Activated CD4-positive, alpha-beta T cell treated with anti-CD3 and anti-CD28 coated beads, Interleukin-2, amount 10 ng/mL, durations not matched to agents 7 days and 5 days (primary cell): Measurements from ENCODE around the gene FARS2. TPM values are rescaled to one million over a fixed set of nuclear protein-coding genes. Genes with fewer than 3 reads are reported as not detected.
A peak's percentile ranks its signal among the peaks of the same experiment; 100 is the strongest.

Experiments
- CTCF ChIA-PET: fragments of 350-600 bp; sonication (Branson Sonifier 250); formaldehyde crosslinking; loops from one replicate; lab custom pipeline; 2021; ENCODE audit warnings: antibody characterized with exemption; lab: Charles Lee
- POLR2A ChIA-PET: fragments of 350-600 bp; sonication (Branson Sonifier 250); formaldehyde crosslinking; loops from one replicate; lab custom pipeline; 2021; ENCODE audit warnings: antibody characterized with exemption; lab: Charles Lee
- DNase-seq: peaks from one replicate; pipeline ENCODE4 v3.0.0-alpha.2; 2020
- H3K27ac Mint-ChIP-seq: one replicate; pipeline ENCODE4 v1.8.0; 2021; ENCODE audit warnings: mild to moderate bottlenecking, moderate library complexity, mixed read lengths
- H3K27me3 Mint-ChIP-seq: one replicate; pipeline ENCODE4 v1.8.0; 2021; ENCODE audit warnings: mixed read lengths
- H3K36me3 Mint-ChIP-seq: one replicate; pipeline ENCODE4 v1.8.0; 2021; ENCODE audit warnings: low read depth, mixed read lengths
- H3K4me1 Mint-ChIP-seq: one replicate; pipeline ENCODE4 v1.8.0; 2021; ENCODE audit warnings: mixed read lengths
- H3K4me3 Mint-ChIP-seq: one replicate; pipeline ENCODE4 v1.8.0; 2021; ENCODE audit warnings: mild to moderate bottlenecking, moderate library complexity, mixed read lengths
- H3K9me3 Mint-ChIP-seq: one replicate; pipeline ENCODE4 v1.8.0; 2021; ENCODE audit warnings: mixed read lengths
- total RNA-seq, 2 experiments: library from RNA; stranded (reverse); gene quantifications; one replicate each; pipeline ENCODE4 v1.2.3, GENCODE V29; 2021

FARS2 gene
- total RNA-seq, 2 experiments from 2014 or later = 17.2 to 17.5 TPM

- H3K27ac Mint-ChIP-seq = no peak overlapping the region
- ChIA-PET CTCF (interaction anchor here (1.5 kb wide), 1 partner anchor 16 kb away, joined by 3 read pairs; no protein-coding TSS in a partner anchor), POLR2A (no interaction called here)
- H3K4me3 Mint-ChIP-seq = no peak overlapping the region
- no peaks in the 10 kb centered on the region for H3K4me1 Mint-ChIP-seq
- no peak for DNase-seq
- no peaks in the 10 kb centered on the region for H3K9me3 Mint-ChIP-seq
- H3K27me3 Mint-ChIP-seq = no peaks in the 10 kb centered on the region
- H3K36me3 Mint-ChIP-seq = peaks cover 7% of the 10 kb centered on the region
These were observed 106.2 kb downstream of the FARS2 start for GRCh38 chr6:5367510-5367909.

GRCh38 chr6:5373430-5373829 lies 112.1 kb downstream of the FARS2 start:
- POLR2A ChIA-PET = no interaction called here
- peaks cover 7% of the 10 kb centered on the region for H3K36me3 Mint-ChIP-seq
- no peak for DNase-seq
- no peak overlapping the region for H3K4me3 Mint-ChIP-seq
- H3K9me3 Mint-ChIP-seq = no peaks in the 10 kb centered on the region
- H3K27ac Mint-ChIP-seq = no peak overlapping the region
- CTCF ChIA-PET = no interaction called here
- no peaks in the 10 kb centered on the region for H3K4me1 Mint-ChIP-seq
- H3K27me3 Mint-ChIP-seq = no peaks in the 10 kb centered on the region

- Mint-ChIP-seq H3K27me3 (no peaks in the 10 kb centered on the region), H3K27ac (no peak overlapping the region), H3K4me3 (no peak overlapping the region), H3K9me3 (no peaks in the 10 kb centered on the region), H3K4me1 (no peaks in the 10 kb centered on the region), H3K36me3 (no peaks in the 10 kb centered on the region)
- no peak for DNase-seq
- POLR2A ChIA-PET = no interaction called here
- CTCF ChIA-PET = interaction anchor here (0.7 kb wide), 1 partner anchor 14 kb away, joined by 3 read pairs; no protein-coding TSS in a partner anchor
These were observed 117.0 kb downstream of the FARS2 start for GRCh38 chr6:5378331-5378730.

GRCh38 chr6:5379647-5380242 lies 118.4 kb downstream of the FARS2 start:
- no peak overlapping the region for H3K4me3 Mint-ChIP-seq
- no peaks in the 10 kb centered on the region for H3K4me1 Mint-ChIP-seq
- H3K27me3 Mint-ChIP-seq = no peaks in the 10 kb centered on the region
- ChIA-PET POLR2A (no interaction called here), CTCF (interaction anchor here (0.7 to 1.4 kb wide), 7 partner anchors 11 to 245 kb away, joined by 3 to 5 read pairs (median 3); no protein-coding TSS in a partner anchor)
- H3K27ac Mint-ChIP-seq = no peak overlapping the region
- peak; percentile 42 for DNase-seq
- no peaks in the 10 kb centered on the region for H3K9me3 Mint-ChIP-seq
- no peaks in the 10 kb centered on the region for H3K36me3 Mint-ChIP-seq

- Mint-ChIP-seq H3K4me1 (no peaks in the 10 kb centered on the region), H3K27me3 (no peaks in the 10 kb centered on the region), H3K27ac (no peak overlapping the region), H3K9me3 (no peaks in the 10 kb centered on the region), H3K36me3 (no peaks in the 10 kb centered on the region), H3K4me3 (no peak overlapping the region)
- DNase-seq = no peak
- CTCF ChIA-PET = interaction anchor here (0.7 to 1.2 kb wide), 3 partner anchors 12 to 1019 kb away, joined by 3 read pairs; no protein-coding TSS in a partner anchor
- POLR2A ChIA-PET = no interaction called here
These were observed 122.5 kb downstream of the FARS2 start for GRCh38 chr6:5383856-5384255.

GRCh38 chr6:5384276-5384675 lies 123.0 kb downstream of the FARS2 start:
- DNase-seq = no peak
- H3K4me1 Mint-ChIP-seq = no peaks in the 10 kb centered on the region
- H3K9me3 Mint-ChIP-seq = no peaks in the 10 kb centered on the region
- no peak overlapping the region for H3K4me3 Mint-ChIP-seq
- no peaks in the 10 kb centered on the region for H3K27me3 Mint-ChIP-seq
- ChIA-PET POLR2A (no interaction called here), CTCF (interaction anchor here (0.7 to 0.9 kb wide), 3 partner anchors 9 to 1018 kb away, joined by 3 to 4 read pairs (median 3); no protein-coding TSS in a partner anchor)
- no peak overlapping the region for H3K27ac Mint-ChIP-seq
- H3K36me3 Mint-ChIP-seq = no peaks in the 10 kb centered on the region

- H3K36me3 Mint-ChIP-seq = no peaks in the 10 kb centered on the region
- no peaks in the 10 kb centered on the region for H3K9me3 Mint-ChIP-seq
- no peaks in the 10 kb centered on the region for H3K4me1 Mint-ChIP-seq
- POLR2A ChIA-PET = no interaction called here
- no peak overlapping the region for H3K27ac Mint-ChIP-seq
- no peaks in the 10 kb centered on the region for H3K27me3 Mint-ChIP-seq
- no peak overlapping the region for H3K4me3 Mint-ChIP-seq
- CTCF ChIA-PET = no interaction called here
- DNase-seq = no peak
These were observed 127.0 kb downstream of the FARS2 start for GRCh38 chr6:5388326-5388725.

GRCh38 chr6:5389086-5389745 lies 127.9 kb downstream of the FARS2 start:
- Mint-ChIP-seq H3K4me3 (no peak overlapping the region), H3K27ac (no peak overlapping the region), H3K27me3 (no peaks in the 10 kb centered on the region), H3K9me3 (no peaks in the 10 kb centered on the region), H3K36me3 (no peaks in the 10 kb centered on the region), H3K4me1 (no peaks in the 10 kb centered on the region)
- no peak for DNase-seq
- ChIA-PET CTCF (interaction anchor here (0.6 to 1.1 kb wide), 3 partner anchors 14 to 246 kb away, joined by 3 read pairs; no protein-coding TSS in a partner anchor), POLR2A (interaction anchor here (0.6 to 0.7 kb wide), 2 partner anchors 23 to 183 kb away, joined by 3 read pairs; no protein-coding TSS in a partner anchor)

GRCh38 chr6:5390177-5390576 lies 128.9 kb downstream of the FARS2 start:
- ChIA-PET CTCF (interaction anchor here (0.9 kb wide), 1 partner anchor 247 kb away, joined by 3 read pairs; no protein-coding TSS in a partner anchor), POLR2A (interaction anchor here (0.7 kb wide), 1 partner anchor 184 kb away, joined by 3 read pairs; no protein-coding TSS in a partner anchor)
- H3K36me3 Mint-ChIP-seq = no peaks in the 10 kb centered on the region
- no peaks in the 10 kb centered on the region for H3K27me3 Mint-ChIP-seq
- H3K4me1 Mint-ChIP-seq = no peaks in the 10 kb centered on the region
- H3K27ac Mint-ChIP-seq = no peak overlapping the region
- no peak overlapping the region for H3K4me3 Mint-ChIP-seq
- H3K9me3 Mint-ChIP-seq = no peaks in the 10 kb centered on the region
- DNase-seq = no peak

GRCh38 chr6:5394280-5394679 lies 133.0 kb downstream of the FARS2 start:
- CTCF ChIA-PET = interaction anchor here (1.8 kb wide), 1 partner anchor 9 kb away, joined by 4 read pairs; no protein-coding TSS in a partner anchor

GRCh38 chr6:5395719-5396118 lies 134.4 kb downstream of the FARS2 start:
- Mint-ChIP-seq H3K27me3 (no peaks in the 10 kb centered on the region), H3K36me3 (no peaks in the 10 kb centered on the region), H3K9me3 (no peaks in the 10 kb centered on the region), H3K4me3 (no peak overlapping the region), H3K27ac (no peak overlapping the region), H3K4me1 (peaks cover 3% of the 10 kb centered on the region)
- ChIA-PET CTCF (interaction anchor here (1.6 kb wide), 1 partner anchor 12 kb away, joined by 3 read pairs; no protein-coding TSS in a partner anchor), POLR2A (no interaction called here)
- no peak for DNase-seq

More at GRCh38 chr6:5394280-5394679, 133.0 kb downstream of the FARS2 start:
- H3K4me3 Mint-ChIP-seq = no peak overlapping the region
- H3K27ac Mint-ChIP-seq = no peak overlapping the region
- DNase-seq = no peak
- H3K36me3 Mint-ChIP-seq = no peaks in the 10 kb centered on the region
- H3K9me3 Mint-ChIP-seq = no peaks in the 10 kb centered on the region
- POLR2A ChIA-PET = interaction anchor here (0.6 kb wide), 1 partner anchor 700 kb away, joined by 3 read pairs; no protein-coding TSS in a partner anchor
- no peaks in the 10 kb centered on the region for H3K4me1 Mint-ChIP-seq
- H3K27me3 Mint-ChIP-seq = no peaks in the 10 kb centered on the region

GRCh38 chr6:5398530-5398929 lies 137.2 kb downstream of the FARS2 start:
- Mint-ChIP-seq H3K9me3 (no peaks in the 10 kb centered on the region), H3K27ac (no peak overlapping the region), H3K4me3 (no peak overlapping the region), H3K4me1 (peaks cover 3% of the 10 kb centered on the region), H3K36me3 (no peaks in the 10 kb centered on the region), H3K27me3 (no peaks in the 10 kb centered on the region)
- ChIA-PET POLR2A (no interaction called here), CTCF (interaction anchor here (0.7 to 1.0 kb wide), 3 partner anchors 14 to 1148 kb away, joined by 3 read pairs; no protein-coding TSS in a partner anchor)
- peak; percentile 26 for DNase-seq

- Mint-ChIP-seq H3K4me3 (no peak overlapping the region), H3K27me3 (no peaks in the 10 kb centered on the region), H3K27ac (no peak overlapping the region), H3K4me1 (peaks cover 3% of the 10 kb centered on the region), H3K9me3 (no peaks in the 10 kb centered on the region), H3K36me3 (no peaks in the 10 kb centered on the region)
- ChIA-PET CTCF (no interaction called here), POLR2A (no interaction called here)
- DNase-seq = no peak
These were observed 138.1 kb downstream of the FARS2 start for GRCh38 chr6:5399391-5399790.
